ENCODE data around the gene ARHGEF12.

Gene ARHGEF12

GRCh38 chr11:120524536-120525085 is 188.4 kb downstream of the ARHGEF12 start:
- Histone ChIP-seq H3K4me3 (ENCODE audit: severe bottlenecking) (no peak overlapping the region), H3K27me3 (ENCODE audit: insufficient read depth, poor library complexity, severe bottlenecking) (peaks cover 10% of the 10 kb centered on the region), H3K4me1 (ENCODE audit: insufficient read depth, poor library complexity, severe bottlenecking) (no peaks in the 10 kb centered on the region), H3K36me3 (ENCODE audit: low read depth) (no peaks in the 10 kb centered on the region), H3K9me3 (ENCODE audit: severe bottlenecking) (no peaks in the 10 kb centered on the region), H3K27ac (ENCODE audit: poor library complexity, severe bottlenecking) (no peak overlapping the region)
- DNase-seq (ENCODE audit: low spot score) (no peak), ATAC-seq (ENCODE audit: low read depth) (no peak)
- TF ChIP-seq CTCF (IDR thresholded peaks at IDR 0.05; ENCODE audit: poor library complexity, severe bottlenecking) = no peak

- no peaks in the 10 kb centered on the region for H3K4me1 ChIP-seq (ENCODE audit: insufficient read depth, poor library complexity, severe bottlenecking)
- TF ChIP-seq CTCF (IDR thresholded peaks at IDR 0.05; ENCODE audit: poor library complexity, severe bottlenecking) = no peak
- no peak overlapping the region for H3K4me3 ChIP-seq (ENCODE audit: severe bottlenecking)
- H3K27ac ChIP-seq (ENCODE audit: poor library complexity, severe bottlenecking) = no peak overlapping the region
- DNase-seq (ENCODE audit: low spot score) (peak; percentile 17), ATAC-seq (ENCODE audit: low read depth) (0 out of 3 replicates have a peak, but pooled peaks have one; percentile 14)
- H3K27me3 ChIP-seq (ENCODE audit: insufficient read depth, poor library complexity, severe bottlenecking) = peaks cover 10% of the 10 kb centered on the region
- H3K9me3 ChIP-seq (ENCODE audit: severe bottlenecking) = no peaks in the 10 kb centered on the region
- no peaks in the 10 kb centered on the region for H3K36me3 ChIP-seq (ENCODE audit: low read depth)
Measured at GRCh38 chr11:120525261-120526171, 189.3 kb downstream of the ARHGEF12 start.

GRCh38 chr11:120526241-120526640 is 190.0 kb downstream of the ARHGEF12 start:
- Histone ChIP-seq H3K9me3 (ENCODE audit: severe bottlenecking) (no peaks in the 10 kb centered on the region), H3K4me3 (ENCODE audit: severe bottlenecking) (no peak overlapping the region), H3K36me3 (ENCODE audit: low read depth) (no peaks in the 10 kb centered on the region), H3K27me3 (ENCODE audit: insufficient read depth, poor library complexity, severe bottlenecking) (peaks cover 10% of the 10 kb centered on the region), H3K27ac (ENCODE audit: poor library complexity, severe bottlenecking) (no peak overlapping the region), H3K4me1 (ENCODE audit: insufficient read depth, poor library complexity, severe bottlenecking) (no peaks in the 10 kb centered on the region)
- DNase-seq (ENCODE audit: low spot score) (peak; percentile 25), ATAC-seq (ENCODE audit: low read depth) (no peak)
- TF ChIP-seq CTCF (IDR thresholded peaks at IDR 0.05; ENCODE audit: poor library complexity, severe bottlenecking) = no peak

- no peak for TF ChIP-seq CTCF (IDR thresholded peaks at IDR 0.05; ENCODE audit: poor library complexity, severe bottlenecking)
- no peaks in the 10 kb centered on the region for H3K4me1 ChIP-seq (ENCODE audit: insufficient read depth, poor library complexity, severe bottlenecking)
- DNase-seq (ENCODE audit: low spot score) (no peak), ATAC-seq (ENCODE audit: low read depth) (no peak)
- H3K9me3 ChIP-seq (ENCODE audit: severe bottlenecking) = no peaks in the 10 kb centered on the region
- no peak overlapping the region for H3K27ac ChIP-seq (ENCODE audit: poor library complexity, severe bottlenecking)
- no peak overlapping the region for H3K4me3 ChIP-seq (ENCODE audit: severe bottlenecking)
- no peaks in the 10 kb centered on the region for H3K36me3 ChIP-seq (ENCODE audit: low read depth)
- H3K27me3 ChIP-seq (ENCODE audit: insufficient read depth, poor library complexity, severe bottlenecking) = peaks cover 10% of the 10 kb centered on the region
Measured at GRCh38 chr11:120527111-120527761, 191.0 kb downstream of the ARHGEF12 start.

All from RWPE2 (cell line).